Measurements from ENCODE around the gene TTC29. TPM values are rescaled to one million over a fixed set of nuclear protein-coding genes. Genes with fewer than 3 reads are reported as not detected.

TTC29 gene
- polyA plus RNA-seq, 1 donor (not counting 4 experiments of a cell fraction or from before 2014, with no cell fraction given): not detected

- DNase-seq (ENCODE audit: low read depth, low spot score): no peak
- no peak overlapping the region for H3K27ac ChIP-seq (ENCODE audit: control insufficient read depth, insufficient read depth, low read length)
- dilution Hi-C loops (cut with MboI; ENCODE audit: extremely low pct_ligation_motif_present, low sequenced_read_pairs): no loop called here
These were observed 13.5 kb downstream of the TTC29 start for GRCh38 chr4:146932116-146932515.

DNA sequence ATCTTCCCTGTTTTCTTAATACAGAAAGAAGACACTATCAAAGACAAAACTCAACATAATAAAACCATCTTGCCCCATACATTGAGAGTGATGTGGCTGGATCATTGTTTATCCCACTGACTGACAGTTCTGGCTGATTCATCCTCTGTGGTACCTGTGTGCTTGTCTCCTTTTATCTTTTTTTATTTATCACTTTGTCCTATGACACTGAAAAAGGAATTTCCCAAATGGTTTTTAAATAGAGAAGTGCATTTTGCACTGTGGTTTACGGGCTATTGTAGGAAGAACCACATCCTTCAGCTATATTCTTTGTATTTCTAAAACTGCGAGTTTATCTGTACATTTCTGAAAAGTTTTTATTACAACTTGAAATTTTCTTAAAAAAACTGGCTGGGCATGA, 15.0 kb downstream of the TTC29 start:
- TF ChIP-seq, protein P1, sequence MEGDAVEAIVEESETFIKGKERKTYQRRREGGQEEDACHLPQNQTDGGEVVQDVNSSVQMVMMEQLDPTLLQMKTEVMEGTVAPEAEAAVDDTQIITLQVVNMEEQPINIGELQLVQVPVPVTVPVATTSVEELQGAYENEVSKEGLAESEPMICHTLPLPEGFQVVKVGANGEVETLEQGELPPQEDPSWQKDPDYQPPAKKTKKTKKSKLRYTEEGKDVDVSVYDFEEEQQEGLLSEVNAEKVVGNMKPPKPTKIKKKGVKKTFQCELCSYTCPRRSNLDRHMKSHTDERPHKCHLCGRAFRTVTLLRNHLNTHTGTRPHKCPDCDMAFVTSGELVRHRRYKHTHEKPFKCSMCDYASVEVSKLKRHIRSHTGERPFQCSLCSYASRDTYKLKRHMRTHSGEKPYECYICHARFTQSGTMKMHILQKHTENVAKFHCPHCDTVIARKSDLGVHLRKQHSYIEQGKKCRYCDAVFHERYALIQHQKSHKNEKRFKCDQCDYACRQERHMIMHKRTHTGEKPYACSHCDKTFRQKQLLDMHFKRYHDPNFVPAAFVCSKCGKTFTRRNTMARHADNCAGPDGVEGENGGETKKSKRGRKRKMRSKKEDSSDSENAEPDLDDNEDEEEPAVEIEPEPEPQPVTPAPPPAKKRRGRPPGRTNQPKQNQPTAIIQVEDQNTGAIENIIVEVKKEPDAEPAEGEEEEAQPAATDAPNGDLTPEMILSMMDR (optimal IDR thresholded peaks at IDR 0.05 in 1 of 3, IDR thresholded peaks at IDR 0.05 in 1 of 3, conservative IDR thresholded peaks at IDR 0.05 in 1 of 3; ENCODE audit: extremely low read depth in 1 of 3, insufficient read depth in 2 of 3, low read length in 3 of 3): no peak
- no peak for TF ChIP-seq EZH2 (IDR thresholded peaks at IDR 0.05; ENCODE audit: low read length)
- Histone ChIP-seq H3K9me1 (ENCODE audit: control insufficient read depth, extremely low read depth, insufficient read depth, low read length) (no peaks in the 10 kb centered on the region), H3K27ac (ENCODE audit: control insufficient read depth, insufficient read depth, low read length) (no peak overlapping the region), H3K79me2 (ENCODE audit: control insufficient read depth, insufficient read depth, low read length) (no peaks in the 10 kb centered on the region), H3K4me1 (ENCODE audit: control insufficient read depth, extremely low read depth, insufficient read depth, low read length) (no peaks in the 10 kb centered on the region), H3K27me3 (ENCODE audit: control insufficient read depth, extremely low read depth, insufficient read depth, low read length) (no peaks in the 10 kb centered on the region), H3K9ac (ENCODE audit: control insufficient read depth, extremely low read depth, insufficient read depth, low read length) (no peak overlapping the region), H2AFZ (ENCODE audit: control insufficient read depth, low read length) (no peak overlapping the region), H3K4me2 (ENCODE audit: control insufficient read depth, extremely low read depth, insufficient read depth, low read depth, low read length) (no peak overlapping the region), H3K9me3 (ENCODE audit: control insufficient read depth, low read depth, low read length) (no peaks in the 10 kb centered on the region), H3K4me3 (ENCODE audit: control insufficient read depth in 2 of 3, extremely low read depth in 1 of 3, insufficient read depth in 2 of 3, low read depth in 1 of 3, low read length in 3 of 3) (no peak overlapping the region), H4K20me1 (ENCODE audit: control insufficient read depth, extremely low read depth, insufficient read depth, low read length) (no peaks in the 10 kb centered on the region), H3K36me3 (ENCODE audit: control insufficient read depth in 2 of 2, extremely low read depth in 1 of 2, insufficient read depth in 2 of 2, low read length in 2 of 2) (no peaks in the 10 kb centered on the region)
- FAIRE-seq (no peak), DNase-seq (ENCODE audit: low read depth, low spot score) (no peak)
- dilution Hi-C loops (cut with MboI; ENCODE audit: extremely low pct_ligation_motif_present, low sequenced_read_pairs): no loop called here

More at GRCh38 chr4:146932116-146932515, 13.5 kb downstream of the TTC29 start:
- Histone ChIP-seq H3K36me3 (ENCODE audit: control insufficient read depth in 2 of 2, extremely low read depth in 1 of 2, insufficient read depth in 2 of 2, low read length in 2 of 2) (no peaks in the 10 kb centered on the region), H3K4me2 (ENCODE audit: control insufficient read depth, extremely low read depth, insufficient read depth, low read depth, low read length) (no peak overlapping the region), H3K4me3 (ENCODE audit: control insufficient read depth in 2 of 3, extremely low read depth in 1 of 3, insufficient read depth in 2 of 3, low read depth in 1 of 3, low read length in 3 of 3) (no peak overlapping the region), H3K9me1 (ENCODE audit: control insufficient read depth, extremely low read depth, insufficient read depth, low read length) (no peaks in the 10 kb centered on the region), H3K4me1 (ENCODE audit: control insufficient read depth, extremely low read depth, insufficient read depth, low read length) (no peaks in the 10 kb centered on the region), H3K79me2 (ENCODE audit: control insufficient read depth, insufficient read depth, low read length) (no peaks in the 10 kb centered on the region), H3K9ac (ENCODE audit: control insufficient read depth, extremely low read depth, insufficient read depth, low read length) (no peak overlapping the region), H2AFZ (ENCODE audit: control insufficient read depth, low read length) (no peak overlapping the region), H3K27me3 (ENCODE audit: control insufficient read depth, extremely low read depth, insufficient read depth, low read length) (no peaks in the 10 kb centered on the region), H3K9me3 (ENCODE audit: control insufficient read depth, low read depth, low read length) (no peaks in the 10 kb centered on the region), H4K20me1 (ENCODE audit: control insufficient read depth, extremely low read depth, insufficient read depth, low read length) (no peaks in the 10 kb centered on the region)
- TF ChIP-seq, protein P1 (optimal IDR thresholded peaks at IDR 0.05 in 1 of 3, IDR thresholded peaks at IDR 0.05 in 1 of 3, conservative IDR thresholded peaks at IDR 0.05 in 1 of 3; ENCODE audit: extremely low read depth in 1 of 3, insufficient read depth in 2 of 3, low read length in 3 of 3): no peak
- TF ChIP-seq EZH2 (IDR thresholded peaks at IDR 0.05; ENCODE audit: low read length): no peak
- no peak for FAIRE-seq
